NCI-H1417 (cell line): ENCODE results near the gene ATG10.

Source experiments
- DNase-seq, 3 experiments: peaks; one replicate each; lab custom pipeline; 2025; lab: John Stamatoyannopoulos, UW

The ATG10 gene

GRCh38 chr5:82164977-82165713 lies 193.3 kb downstream of the ATG10 start:
- DNase-seq = peak in 1 of 3 experiments; percentile 18

GRCh38 chr5:82165740-82166530 lies 194.1 kb downstream of the ATG10 start:
- peak; percentile 54 to 83 (median 64) for DNase-seq

GRCh38 chr5:82167372-82167935 lies 195.6 kb downstream of the ATG10 start:
- DNase-seq = no peak

GRCh38 chr5:82168294-82168693 lies 196.5 kb downstream of the ATG10 start:
- DNase-seq = no peak

GRCh38 chr5:82169892-82170291 lies 198.1 kb downstream of the ATG10 start:
- DNase-seq = no peak

GRCh38 chr5:82174128-82174918 lies 202.5 kb downstream of the ATG10 start:
- peak; percentile 5 to 51 (median 42) for DNase-seq

- DNase-seq = no peak
Observed at GRCh38 chr5:82174919-82175219, 203.0 kb downstream of the ATG10 start.

- DNase-seq = no peak
Observed at GRCh38 chr5:82176115-82176814, 204.4 kb downstream of the ATG10 start.

- DNase-seq = no peak
Observed at GRCh38 chr5:82178378-82178777, 206.6 kb downstream of the ATG10 start.

- no peak for DNase-seq
Observed at GRCh38 chr5:82182662-82183061, 210.8 kb downstream of the ATG10 start.

- DNase-seq = peak in 1 of 3 experiments; percentile 1
Observed at GRCh38 chr5:82183828-82184227, 212.0 kb downstream of the ATG10 start.

GRCh38 chr5:82185851-82186250 lies 214.0 kb downstream of the ATG10 start:
- peak in 1 of 3 experiments; percentile 59 for DNase-seq

GRCh38 chr5:82197550-82197949 lies 225.7 kb downstream of the ATG10 start:
- DNase-seq = no peak

GRCh38 chr5:82204567-82204966 lies 232.7 kb downstream of the ATG10 start:
- no peak for DNase-seq

GRCh38 chr5:82205005-82205404 lies 233.2 kb downstream of the ATG10 start:
- no peak for DNase-seq

- DNase-seq = no peak
Observed at GRCh38 chr5:82208371-82208770, 236.5 kb downstream of the ATG10 start.

GRCh38 chr5:82211855-82212572 lies 240.2 kb downstream of the ATG10 start:
- DNase-seq = no peak

GRCh38 chr5:82217917-82218316 lies 246.1 kb downstream of the ATG10 start:
- DNase-seq = no peak

GRCh38 chr5:82218374-82219156 lies 246.7 kb downstream of the ATG10 start:
- DNase-seq = no peak

- DNase-seq = no peak
Observed at GRCh38 chr5:82221020-82221419, 249.2 kb downstream of the ATG10 start.
